Measurements from ENCODE around the gene RPL18.

Gene RPL18

DNA sequence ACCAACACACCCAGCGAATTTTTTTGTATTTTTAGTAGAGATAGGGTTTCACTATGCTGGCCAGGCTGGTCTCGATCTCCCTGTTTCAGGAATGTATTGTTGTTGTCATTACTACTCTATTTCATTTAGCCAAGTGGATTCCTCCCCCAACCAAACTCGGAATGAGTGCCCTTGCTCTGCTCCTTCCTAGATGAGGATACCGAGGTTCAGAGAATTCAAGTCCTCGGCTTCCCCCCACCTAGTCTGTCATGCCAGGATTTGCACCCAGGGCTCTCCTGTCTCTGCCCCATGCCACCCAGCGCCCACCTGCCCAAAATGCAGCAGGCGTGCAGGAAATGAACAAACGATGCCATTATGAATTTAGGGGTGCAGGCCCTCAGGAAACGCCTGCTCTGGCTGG lies 16.0 kb downstream of the RPL18 start:
- H3K9ac ChIP-seq (ENCODE audit: low read depth, low read length): no peak overlapping the region
- H3K36me3 ChIP-seq (ENCODE audit: control insufficient read depth, insufficient read depth, low read length): peaks cover 4% of the 10 kb centered on the region
- no peaks in the 10 kb centered on the region for H3K27me3 ChIP-seq (ENCODE audit: control insufficient read depth, insufficient read depth, low read length)
- no peaks in the 10 kb centered on the region for H3K9me3 ChIP-seq (ENCODE audit: control insufficient read depth, insufficient read depth, low read length)
- no peak overlapping the region for H3K4me3 ChIP-seq (ENCODE audit: low read depth, low read length)
- H3K4me1 ChIP-seq (ENCODE audit: control insufficient read depth, insufficient read depth, low read length): no peaks in the 10 kb centered on the region

DNA sequence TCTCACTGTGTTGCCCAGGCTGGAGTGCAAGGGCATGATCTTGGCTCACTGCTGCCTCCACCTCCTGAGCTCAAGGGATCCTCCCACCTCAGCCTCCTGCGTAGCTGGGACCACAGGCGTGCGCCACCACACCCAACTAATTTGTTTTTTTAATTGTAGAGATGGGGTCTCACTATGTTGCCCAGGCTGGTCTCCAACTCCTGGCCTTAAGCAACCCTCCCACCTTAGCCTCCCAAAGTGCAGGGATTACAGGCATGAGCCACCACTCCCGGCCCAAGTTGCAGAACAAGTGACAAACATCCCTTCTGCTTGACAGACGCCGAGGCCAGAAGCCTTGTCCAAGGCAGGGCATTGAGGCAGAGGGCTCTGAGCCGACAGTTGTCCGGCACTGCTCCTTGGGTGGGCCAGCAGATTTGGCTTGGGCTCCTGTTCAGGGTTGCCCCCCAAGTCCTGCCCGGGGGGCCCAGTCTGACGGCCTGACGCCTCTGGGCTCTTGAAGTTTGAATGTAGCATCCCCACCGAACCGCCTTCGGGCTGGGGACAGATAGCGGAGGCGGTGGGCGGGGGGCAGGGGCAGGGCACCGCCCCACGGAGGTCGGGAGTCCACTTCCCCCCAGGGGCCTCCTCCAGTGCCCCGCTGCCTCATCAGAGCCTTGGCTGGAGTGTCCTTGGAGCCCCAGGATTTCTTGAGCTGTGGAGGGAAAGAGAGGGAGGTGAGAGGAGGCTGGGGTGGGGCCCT lies 18.1 kb downstream of the RPL18 start:
- no peaks in the 10 kb centered on the region for H3K9me3 ChIP-seq (ENCODE audit: control insufficient read depth, insufficient read depth, low read length)
- no peak overlapping the region for H3K9ac ChIP-seq (ENCODE audit: low read depth, low read length)
- H3K27me3 ChIP-seq (ENCODE audit: control insufficient read depth, insufficient read depth, low read length): no peaks in the 10 kb centered on the region
- peaks cover 4% of the 10 kb centered on the region for H3K36me3 ChIP-seq (ENCODE audit: control insufficient read depth, insufficient read depth, low read length)
- H3K4me3 ChIP-seq (ENCODE audit: low read depth, low read length): no peak overlapping the region
- no peaks in the 10 kb centered on the region for H3K4me1 ChIP-seq (ENCODE audit: control insufficient read depth, insufficient read depth, low read length)

DNA sequence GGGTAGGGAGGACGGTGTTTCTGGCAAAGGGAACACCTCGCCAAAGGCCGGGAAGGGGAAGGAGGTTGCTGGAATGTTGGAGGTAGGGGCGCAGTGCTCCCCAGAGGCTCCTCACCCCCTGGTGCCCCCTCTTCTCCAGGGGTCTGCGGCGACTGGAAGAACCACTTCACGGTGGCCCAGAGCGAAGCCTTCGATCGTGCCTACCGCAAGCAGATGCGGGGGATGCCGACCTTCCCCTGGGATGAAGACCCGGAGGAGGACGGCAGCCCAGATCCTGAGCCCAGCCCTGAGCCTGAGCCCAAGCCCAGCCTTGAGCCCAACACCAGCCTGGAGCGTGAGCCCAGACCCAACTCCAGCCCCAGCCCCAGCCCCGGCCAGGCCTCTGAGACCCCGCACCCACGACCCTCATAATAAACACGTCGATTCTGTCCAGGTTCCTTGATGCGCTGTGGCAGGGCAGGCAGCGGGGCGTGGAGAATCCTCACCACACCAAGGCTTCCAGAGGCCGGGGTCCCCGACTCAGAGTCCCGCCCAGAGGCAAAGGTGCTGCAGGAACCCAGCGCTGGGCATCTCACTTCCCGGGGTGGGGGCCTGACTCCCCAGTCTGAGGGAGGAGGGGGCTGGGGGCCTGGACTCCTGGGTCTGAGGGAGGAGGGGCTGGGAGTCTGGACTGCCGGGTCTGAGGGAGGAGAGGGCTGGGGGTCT lies 19.8 kb downstream of the RPL18 start:
- H3K4me3 ChIP-seq (ENCODE audit: low read depth, low read length): no peak overlapping the region
- H3K9me3 ChIP-seq (ENCODE audit: control insufficient read depth, insufficient read depth, low read length): no peaks in the 10 kb centered on the region
- no peaks in the 10 kb centered on the region for H3K27me3 ChIP-seq (ENCODE audit: control insufficient read depth, insufficient read depth, low read length)
- H3K9ac ChIP-seq (ENCODE audit: low read depth, low read length): no peak overlapping the region
- H3K4me1 ChIP-seq (ENCODE audit: control insufficient read depth, insufficient read depth, low read length): no peaks in the 10 kb centered on the region
- peaks cover 4% of the 10 kb centered on the region for H3K36me3 ChIP-seq (ENCODE audit: control insufficient read depth, insufficient read depth, low read length)

DNA sequence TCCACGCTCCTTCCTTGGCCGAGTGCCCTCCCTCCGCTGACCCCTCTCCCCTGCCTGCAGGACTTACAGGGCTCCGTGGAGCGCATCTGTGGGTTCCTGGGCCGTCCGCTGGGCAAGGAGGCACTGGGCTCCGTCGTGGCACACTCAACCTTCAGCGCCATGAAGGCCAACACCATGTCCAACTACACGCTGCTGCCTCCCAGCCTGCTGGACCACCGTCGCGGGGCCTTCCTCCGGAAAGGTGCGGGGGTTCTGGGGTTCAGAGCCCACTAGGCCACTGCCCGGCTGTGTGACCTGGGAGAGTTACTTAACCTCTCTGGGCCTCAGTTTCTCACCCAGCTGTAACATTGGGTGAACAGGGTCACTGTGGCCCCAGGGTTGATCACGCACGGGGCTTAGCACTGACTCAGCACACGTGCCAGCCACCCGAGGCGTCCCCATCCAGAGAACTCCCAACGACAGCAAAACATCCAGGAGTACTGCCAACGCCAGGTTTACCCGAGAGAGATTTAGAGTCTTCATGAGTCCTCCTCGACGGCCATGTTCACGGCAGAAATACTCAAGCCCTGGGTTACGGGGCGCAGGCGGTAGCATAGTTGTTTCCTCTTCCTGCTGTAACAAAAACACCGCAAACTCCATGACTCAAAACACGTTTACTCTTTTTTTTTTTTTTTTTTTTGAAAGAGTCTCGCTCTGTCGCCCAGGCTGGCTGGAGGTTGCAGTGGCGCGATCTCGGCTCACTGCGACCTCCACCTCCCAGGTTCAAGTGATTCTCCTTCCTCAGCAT lies 22.1 kb downstream of the RPL18 start:
- H3K9ac ChIP-seq (ENCODE audit: low read depth, low read length): no peak overlapping the region
- H3K9me3 ChIP-seq (ENCODE audit: control insufficient read depth, insufficient read depth, low read length): no peaks in the 10 kb centered on the region
- peaks cover 4% of the 10 kb centered on the region for H3K36me3 ChIP-seq (ENCODE audit: control insufficient read depth, insufficient read depth, low read length)
- no peak overlapping the region for H3K4me3 ChIP-seq (ENCODE audit: low read depth, low read length)
- no peaks in the 10 kb centered on the region for H3K4me1 ChIP-seq (ENCODE audit: control insufficient read depth, insufficient read depth, low read length)
- H3K27me3 ChIP-seq (ENCODE audit: control insufficient read depth, insufficient read depth, low read length): no peaks in the 10 kb centered on the region

DNA sequence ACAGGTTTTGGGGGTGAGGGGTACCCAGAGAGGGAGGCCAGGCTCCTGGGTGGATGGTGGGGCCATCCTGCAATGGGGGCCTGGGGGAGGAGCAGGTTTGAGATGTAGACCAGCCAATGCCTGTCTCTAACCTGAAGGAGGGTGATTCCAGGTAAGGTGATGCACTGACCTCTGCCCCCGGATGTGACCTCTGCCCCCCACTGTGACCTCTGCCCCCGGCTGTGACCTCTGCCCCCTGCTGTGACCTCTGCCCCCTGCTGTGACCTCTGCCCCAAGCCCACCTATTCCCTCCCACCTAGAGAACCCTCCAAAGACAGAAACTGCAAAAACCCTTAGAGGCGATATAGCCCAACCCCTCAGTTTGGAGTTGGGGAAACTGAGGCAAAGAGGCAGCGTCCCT lies 22.7 kb downstream of the RPL18 start:
- H3K4me3 ChIP-seq (ENCODE audit: low read depth, low read length): no peak overlapping the region
- H3K9ac ChIP-seq (ENCODE audit: low read depth, low read length): no peak overlapping the region
- H3K9me3 ChIP-seq (ENCODE audit: control insufficient read depth, insufficient read depth, low read length): no peaks in the 10 kb centered on the region
- no peaks in the 10 kb centered on the region for H3K27me3 ChIP-seq (ENCODE audit: control insufficient read depth, insufficient read depth, low read length)
- H3K4me1 ChIP-seq (ENCODE audit: control insufficient read depth, insufficient read depth, low read length): no peaks in the 10 kb centered on the region
- peaks cover 4% of the 10 kb centered on the region for H3K36me3 ChIP-seq (ENCODE audit: control insufficient read depth, insufficient read depth, low read length)

DNA sequence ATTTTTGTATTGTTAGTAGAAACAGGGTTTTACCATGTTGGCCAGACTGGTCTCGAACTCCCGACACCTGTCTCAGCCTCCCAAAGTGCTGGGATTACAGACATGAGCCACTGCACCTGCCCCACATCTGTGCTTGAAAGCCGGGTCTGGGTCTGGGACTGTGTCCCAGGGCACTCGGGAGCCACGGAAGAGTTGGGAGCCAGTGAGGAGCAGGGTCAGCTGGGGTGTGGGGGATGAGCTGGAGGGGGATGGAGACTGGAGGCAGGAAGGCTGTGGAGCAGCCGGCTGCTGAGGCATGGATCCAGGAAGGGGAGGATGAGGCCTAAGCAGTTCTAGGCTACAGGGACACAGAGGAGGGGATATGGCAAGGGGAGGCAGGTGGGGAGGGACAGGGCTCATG lies 23.1 kb downstream of the RPL18 start:
- H3K27me3 ChIP-seq (ENCODE audit: control insufficient read depth, insufficient read depth, low read length): no peaks in the 10 kb centered on the region
- peaks cover 2% of the 10 kb centered on the region for H3K36me3 ChIP-seq (ENCODE audit: control insufficient read depth, insufficient read depth, low read length)
- H3K4me1 ChIP-seq (ENCODE audit: control insufficient read depth, insufficient read depth, low read length): no peaks in the 10 kb centered on the region
- no peaks in the 10 kb centered on the region for H3K9me3 ChIP-seq (ENCODE audit: control insufficient read depth, insufficient read depth, low read length)
- no peak overlapping the region for H3K9ac ChIP-seq (ENCODE audit: low read depth, low read length)
- H3K4me3 ChIP-seq (ENCODE audit: low read depth, low read length): no peak overlapping the region

DNA sequence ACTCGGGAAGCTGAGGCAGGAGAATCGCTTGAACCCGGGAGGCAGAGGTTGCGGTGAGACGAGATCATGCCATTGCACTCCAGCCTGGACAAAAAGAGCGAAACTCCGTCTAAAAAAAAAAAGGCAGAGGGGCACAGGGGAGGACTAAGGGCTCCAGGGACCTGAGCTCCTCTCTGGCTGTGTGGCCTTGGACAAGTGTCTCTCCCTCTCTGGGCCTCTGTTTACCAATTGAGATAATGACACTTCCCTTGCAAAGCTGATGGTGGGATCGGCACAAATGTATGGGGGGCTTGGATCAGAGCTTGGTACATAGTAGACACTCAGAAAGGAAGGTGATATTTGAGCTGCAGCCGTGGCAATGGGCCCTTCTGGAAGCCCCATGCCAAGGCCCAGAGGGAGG lies 23.8 kb downstream of the RPL18 start:
- Histone ChIP-seq H3K36me3 (ENCODE audit: control insufficient read depth, insufficient read depth, low read length) (no peaks in the 10 kb centered on the region), H3K27me3 (ENCODE audit: control insufficient read depth, insufficient read depth, low read length) (no peaks in the 10 kb centered on the region)

DNA sequence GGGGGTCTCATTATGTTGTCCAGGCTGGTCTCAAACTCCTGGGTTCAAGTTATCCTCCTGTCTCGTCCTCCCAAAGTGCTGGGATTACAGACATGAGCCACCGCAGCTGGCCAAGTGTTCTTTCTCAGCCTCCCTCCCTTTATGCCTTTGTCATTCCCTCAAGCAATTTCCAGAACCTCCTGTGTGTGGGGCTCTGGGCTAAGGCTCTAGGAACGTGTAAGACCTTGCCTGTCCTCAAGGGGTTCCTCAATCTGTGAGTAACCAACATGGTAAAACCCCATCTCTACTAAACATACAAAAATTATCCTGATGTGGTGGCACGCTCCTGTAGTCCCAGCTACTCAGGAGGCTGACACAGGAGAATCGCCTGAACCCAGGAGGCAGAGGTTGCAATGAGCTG lies 28.0 kb downstream of the RPL18 start:
- Histone ChIP-seq H3K4me1 (ENCODE audit: control insufficient read depth, insufficient read depth, low read length) (no peaks in the 10 kb centered on the region), H3K9me3 (ENCODE audit: control insufficient read depth, insufficient read depth, low read length) (no peaks in the 10 kb centered on the region), H3K27me3 (ENCODE audit: control insufficient read depth, insufficient read depth, low read length) (no peaks in the 10 kb centered on the region), H3K36me3 (ENCODE audit: control insufficient read depth, insufficient read depth, low read length) (no peaks in the 10 kb centered on the region), H3K4me3 (ENCODE audit: low read depth, low read length) (no peak overlapping the region), H3K9ac (ENCODE audit: low read depth, low read length) (no peak overlapping the region)

More for the DNA sequence above, 23.8 kb downstream of the RPL18 start:
- Histone ChIP-seq H3K4me1 (ENCODE audit: control insufficient read depth, insufficient read depth, low read length) (no peaks in the 10 kb centered on the region), H3K9ac (ENCODE audit: low read depth, low read length) (no peak overlapping the region), H3K9me3 (ENCODE audit: control insufficient read depth, insufficient read depth, low read length) (no peaks in the 10 kb centered on the region), H3K4me3 (ENCODE audit: low read depth, low read length) (no peak overlapping the region)

DNA sequence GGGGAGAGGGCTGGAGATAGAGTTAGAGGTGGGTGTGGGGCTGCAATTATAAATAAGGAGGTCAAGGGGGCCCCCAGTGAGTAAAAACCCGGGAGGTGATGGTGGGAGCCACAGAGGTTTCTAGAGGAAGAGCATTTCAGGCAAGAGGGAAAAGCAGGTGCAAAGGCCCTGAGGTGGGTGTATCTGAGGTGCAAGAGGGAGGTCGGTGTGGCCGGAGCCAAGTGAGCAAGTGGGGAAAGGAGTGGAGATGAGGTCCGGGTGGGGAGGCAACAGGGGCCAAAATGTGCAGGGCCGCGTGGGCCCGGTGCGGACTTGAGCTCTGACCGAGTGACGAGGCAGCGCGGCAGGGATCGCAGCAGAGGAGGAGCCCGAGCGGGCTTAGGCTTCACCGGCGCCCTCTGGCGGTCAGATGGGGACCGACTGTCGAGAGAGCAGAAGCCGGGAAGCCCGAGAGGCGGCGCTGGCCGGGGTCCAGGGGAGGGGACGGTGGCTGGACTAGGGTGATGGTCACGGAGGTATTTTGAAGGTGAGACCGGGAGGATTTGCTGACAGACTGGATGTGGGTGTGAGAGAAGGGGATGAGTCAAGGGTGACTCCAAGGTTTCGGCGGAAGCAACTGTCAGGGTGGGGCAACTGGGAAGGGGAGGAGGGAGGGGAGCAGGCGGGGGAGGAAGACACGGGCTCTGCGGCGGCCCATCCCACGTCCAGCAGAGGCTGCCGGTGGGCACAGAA lies 30.1 kb downstream of the RPL18 start:
- Histone ChIP-seq H3K4me1 (ENCODE audit: control insufficient read depth, insufficient read depth, low read length) (no peaks in the 10 kb centered on the region), H3K4me3 (ENCODE audit: low read depth, low read length) (peak overlapping the region; percentile 74), H3K9me3 (ENCODE audit: control insufficient read depth, insufficient read depth, low read length) (no peaks in the 10 kb centered on the region), H3K36me3 (ENCODE audit: control insufficient read depth, insufficient read depth, low read length) (no peaks in the 10 kb centered on the region), H3K9ac (ENCODE audit: low read depth, low read length) (peak overlapping the region; percentile 54), H3K27me3 (ENCODE audit: control insufficient read depth, insufficient read depth, low read length) (no peaks in the 10 kb centered on the region)

DNA sequence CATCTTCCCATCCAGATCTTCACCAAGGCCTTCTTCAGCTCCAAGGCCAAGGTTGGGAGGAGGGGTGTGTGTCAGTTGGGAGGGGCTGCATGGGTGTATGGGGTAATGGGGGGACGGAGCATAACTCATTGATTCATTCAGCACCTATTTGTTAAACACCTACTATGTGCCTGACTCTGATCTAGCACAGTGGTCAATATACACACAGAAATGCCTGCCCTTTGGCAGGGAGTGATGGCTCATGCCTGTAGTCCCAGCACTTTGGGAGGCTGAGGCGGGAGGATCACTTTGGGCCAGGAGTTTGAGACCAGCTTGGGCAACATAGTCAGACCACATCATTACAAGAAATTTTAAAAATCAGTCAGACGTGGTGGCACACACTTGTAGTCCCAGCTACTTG lies 31.6 kb downstream of the RPL18 start:
- Histone ChIP-seq H3K9ac (ENCODE audit: low read depth, low read length) (no peak overlapping the region), H3K4me1 (ENCODE audit: control insufficient read depth, insufficient read depth, low read length) (no peaks in the 10 kb centered on the region), H3K9me3 (ENCODE audit: control insufficient read depth, insufficient read depth, low read length) (no peaks in the 10 kb centered on the region), H3K4me3 (ENCODE audit: low read depth, low read length) (no peak overlapping the region), H3K36me3 (ENCODE audit: control insufficient read depth, insufficient read depth, low read length) (no peaks in the 10 kb centered on the region), H3K27me3 (ENCODE audit: control insufficient read depth, insufficient read depth, low read length) (no peaks in the 10 kb centered on the region)

DNA sequence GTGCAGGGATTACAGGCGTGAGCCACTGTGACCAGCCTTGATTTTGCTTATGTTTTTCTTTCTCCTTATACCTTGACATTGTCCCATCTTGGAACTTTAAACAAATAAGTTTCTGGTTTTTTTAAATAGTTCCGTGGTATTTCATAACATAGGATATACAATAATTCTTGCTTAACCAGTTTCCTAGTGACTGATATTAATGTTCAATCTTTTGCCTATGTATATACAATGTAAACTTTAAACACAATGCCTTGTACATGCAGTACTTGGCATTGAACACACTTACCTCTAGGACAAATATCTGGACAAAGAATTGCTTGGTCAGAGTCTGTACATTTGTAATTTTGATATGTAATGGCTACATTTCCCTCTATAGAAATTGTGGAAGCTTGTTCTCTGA lies 36.8 kb downstream of the RPL18 start:
- Histone ChIP-seq H3K4me1 (ENCODE audit: control insufficient read depth, insufficient read depth, low read length) (no peaks in the 10 kb centered on the region), H3K36me3 (ENCODE audit: control insufficient read depth, insufficient read depth, low read length) (no peaks in the 10 kb centered on the region), H3K9me3 (ENCODE audit: control insufficient read depth, insufficient read depth, low read length) (no peaks in the 10 kb centered on the region), H3K4me3 (ENCODE audit: low read depth, low read length) (no peak overlapping the region), H3K9ac (ENCODE audit: low read depth, low read length) (no peak overlapping the region), H3K27me3 (ENCODE audit: control insufficient read depth, insufficient read depth, low read length) (no peaks in the 10 kb centered on the region)

All from iPS-15b (cell line).